ENCODE measurements around the gene BOC.

DNA sequence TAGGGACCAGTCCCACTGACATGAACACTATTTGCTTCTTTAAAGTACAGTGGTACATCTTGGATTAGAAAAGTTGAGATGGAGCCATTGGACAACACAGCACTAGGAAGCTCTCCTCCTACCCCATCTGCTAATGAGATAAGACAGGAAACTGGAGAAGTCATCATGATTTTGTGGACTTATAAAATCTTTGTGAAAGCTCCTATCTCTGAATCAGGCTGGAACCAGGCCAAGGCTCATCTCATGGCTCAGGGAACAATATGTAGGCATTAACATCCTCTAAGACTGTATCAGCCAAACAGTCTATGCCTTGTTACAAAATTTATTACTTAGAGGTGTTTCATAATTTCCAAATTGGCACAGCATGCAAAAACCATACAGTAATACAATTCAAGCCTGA lies 84.1 kb downstream of the BOC start:
- TF ChIP-seq JUNB (IDR thresholded peaks at IDR 0.05; ENCODE audit: unreplicated experiment) = no peak
- TF ChIP-seq POLR2AphosphoS5 (IDR thresholded peaks at IDR 0.05; ENCODE audit: low read depth) = no peak
- TF ChIP-seq CREB1 (CRISPR knock-in tag; IDR thresholded peaks at IDR 0.05; ENCODE audit: low read depth) = no peak
- TF ChIP-seq, protein P1, sequence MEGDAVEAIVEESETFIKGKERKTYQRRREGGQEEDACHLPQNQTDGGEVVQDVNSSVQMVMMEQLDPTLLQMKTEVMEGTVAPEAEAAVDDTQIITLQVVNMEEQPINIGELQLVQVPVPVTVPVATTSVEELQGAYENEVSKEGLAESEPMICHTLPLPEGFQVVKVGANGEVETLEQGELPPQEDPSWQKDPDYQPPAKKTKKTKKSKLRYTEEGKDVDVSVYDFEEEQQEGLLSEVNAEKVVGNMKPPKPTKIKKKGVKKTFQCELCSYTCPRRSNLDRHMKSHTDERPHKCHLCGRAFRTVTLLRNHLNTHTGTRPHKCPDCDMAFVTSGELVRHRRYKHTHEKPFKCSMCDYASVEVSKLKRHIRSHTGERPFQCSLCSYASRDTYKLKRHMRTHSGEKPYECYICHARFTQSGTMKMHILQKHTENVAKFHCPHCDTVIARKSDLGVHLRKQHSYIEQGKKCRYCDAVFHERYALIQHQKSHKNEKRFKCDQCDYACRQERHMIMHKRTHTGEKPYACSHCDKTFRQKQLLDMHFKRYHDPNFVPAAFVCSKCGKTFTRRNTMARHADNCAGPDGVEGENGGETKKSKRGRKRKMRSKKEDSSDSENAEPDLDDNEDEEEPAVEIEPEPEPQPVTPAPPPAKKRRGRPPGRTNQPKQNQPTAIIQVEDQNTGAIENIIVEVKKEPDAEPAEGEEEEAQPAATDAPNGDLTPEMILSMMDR (conservative IDR thresholded peaks at IDR 0.05; ENCODE audit: low read depth in 2 of 2) = no peak
- TF ChIP-seq, protein P2, sequence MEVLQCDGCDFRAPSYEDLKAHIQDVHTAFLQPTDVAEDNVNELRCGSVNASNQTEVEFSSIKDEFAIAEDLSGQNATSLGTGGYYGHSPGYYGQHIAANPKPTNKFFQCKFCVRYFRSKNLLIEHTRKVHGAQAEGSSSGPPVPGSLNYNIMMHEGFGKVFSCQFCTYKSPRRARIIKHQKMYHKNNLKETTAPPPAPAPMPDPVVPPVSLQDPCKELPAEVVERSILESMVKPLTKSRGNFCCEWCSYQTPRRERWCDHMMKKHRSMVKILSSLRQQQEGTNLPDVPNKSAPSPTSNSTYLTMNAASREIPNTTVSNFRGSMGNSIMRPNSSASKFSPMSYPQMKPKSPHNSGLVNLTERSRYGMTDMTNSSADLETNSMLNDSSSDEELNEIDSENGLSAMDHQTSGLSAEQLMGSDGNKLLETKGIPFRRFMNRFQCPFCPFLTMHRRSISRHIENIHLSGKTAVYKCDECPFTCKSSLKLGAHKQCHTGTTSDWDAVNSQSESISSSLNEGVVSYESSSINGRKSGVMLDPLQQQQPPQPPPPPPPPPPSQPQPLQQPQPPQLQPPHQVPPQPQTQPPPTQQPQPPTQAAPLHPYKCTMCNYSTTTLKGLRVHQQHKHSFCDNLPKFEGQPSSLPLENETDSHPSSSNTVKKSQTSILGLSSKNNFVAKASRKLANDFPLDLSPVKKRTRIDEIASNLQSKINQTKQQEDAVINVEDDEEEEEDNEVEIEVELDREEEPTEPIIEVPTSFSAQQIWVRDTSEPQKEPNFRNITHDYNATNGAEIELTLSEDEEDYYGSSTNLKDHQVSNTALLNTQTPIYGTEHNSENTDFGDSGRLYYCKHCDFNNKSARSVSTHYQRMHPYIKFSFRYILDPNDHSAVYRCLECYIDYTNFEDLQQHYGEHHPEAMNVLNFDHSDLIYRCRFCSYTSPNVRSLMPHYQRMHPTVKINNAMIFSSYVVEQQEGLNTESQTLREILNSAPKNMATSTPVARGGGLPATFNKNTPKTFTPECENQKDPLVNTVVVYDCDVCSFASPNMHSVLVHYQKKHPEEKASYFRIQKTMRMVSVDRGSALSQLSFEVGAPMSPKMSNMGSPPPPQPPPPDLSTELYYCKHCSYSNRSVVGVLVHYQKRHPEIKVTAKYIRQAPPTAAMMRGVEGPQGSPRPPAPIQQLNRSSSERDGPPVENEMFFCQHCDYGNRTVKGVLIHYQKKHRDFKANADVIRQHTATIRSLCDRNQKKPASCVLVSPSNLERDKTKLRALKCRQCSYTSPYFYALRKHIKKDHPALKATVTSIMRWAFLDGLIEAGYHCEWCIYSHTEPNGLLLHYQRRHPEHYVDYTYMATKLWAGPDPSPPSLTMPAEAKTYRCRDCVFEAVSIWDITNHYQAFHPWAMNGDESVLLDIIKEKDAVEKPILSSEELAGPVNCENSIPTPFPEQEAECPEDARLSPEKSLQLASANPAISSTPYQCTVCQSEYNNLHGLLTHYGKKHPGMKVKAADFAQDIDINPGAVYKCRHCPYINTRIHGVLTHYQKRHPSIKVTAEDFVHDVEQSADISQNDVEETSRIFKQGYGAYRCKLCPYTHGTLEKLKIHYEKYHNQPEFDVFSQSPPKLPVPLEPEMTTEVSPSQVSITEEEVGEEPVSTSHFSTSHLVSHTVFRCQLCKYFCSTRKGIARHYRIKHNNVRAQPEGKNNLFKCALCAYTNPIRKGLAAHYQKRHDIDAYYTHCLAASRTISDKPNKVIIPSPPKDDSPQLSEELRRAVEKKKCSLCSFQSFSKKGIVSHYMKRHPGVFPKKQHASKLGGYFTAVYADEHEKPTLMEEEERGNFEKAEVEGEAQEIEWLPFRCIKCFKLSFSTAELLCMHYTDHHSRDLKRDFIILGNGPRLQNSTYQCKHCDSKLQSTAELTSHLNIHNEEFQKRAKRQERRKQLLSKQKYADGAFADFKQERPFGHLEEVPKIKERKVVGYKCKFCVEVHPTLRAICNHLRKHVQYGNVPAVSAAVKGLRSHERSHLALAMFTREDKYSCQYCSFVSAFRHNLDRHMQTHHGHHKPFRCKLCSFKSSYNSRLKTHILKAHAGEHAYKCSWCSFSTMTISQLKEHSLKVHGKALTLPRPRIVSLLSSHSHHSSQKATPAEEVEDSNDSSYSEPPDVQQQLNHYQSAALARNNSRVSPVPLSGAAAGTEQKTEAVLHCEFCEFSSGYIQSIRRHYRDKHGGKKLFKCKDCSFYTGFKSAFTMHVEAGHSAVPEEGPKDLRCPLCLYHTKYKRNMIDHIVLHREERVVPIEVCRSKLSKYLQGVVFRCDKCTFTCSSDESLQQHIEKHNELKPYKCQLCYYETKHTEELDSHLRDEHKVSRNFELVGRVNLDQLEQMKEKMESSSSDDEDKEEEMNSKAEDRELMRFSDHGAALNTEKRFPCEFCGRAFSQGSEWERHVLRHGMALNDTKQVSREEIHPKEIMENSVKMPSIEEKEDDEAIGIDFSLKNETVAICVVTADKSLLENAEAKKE (CRISPR knock-in tag; IDR thresholded peaks at IDR 0.05) = no peak
- no peak for TF ChIP-seq EZH2phosphoT487 (IDR thresholded peaks at IDR 0.05; ENCODE audit: unreplicated experiment)
- TF ChIP-seq, protein P3, sequence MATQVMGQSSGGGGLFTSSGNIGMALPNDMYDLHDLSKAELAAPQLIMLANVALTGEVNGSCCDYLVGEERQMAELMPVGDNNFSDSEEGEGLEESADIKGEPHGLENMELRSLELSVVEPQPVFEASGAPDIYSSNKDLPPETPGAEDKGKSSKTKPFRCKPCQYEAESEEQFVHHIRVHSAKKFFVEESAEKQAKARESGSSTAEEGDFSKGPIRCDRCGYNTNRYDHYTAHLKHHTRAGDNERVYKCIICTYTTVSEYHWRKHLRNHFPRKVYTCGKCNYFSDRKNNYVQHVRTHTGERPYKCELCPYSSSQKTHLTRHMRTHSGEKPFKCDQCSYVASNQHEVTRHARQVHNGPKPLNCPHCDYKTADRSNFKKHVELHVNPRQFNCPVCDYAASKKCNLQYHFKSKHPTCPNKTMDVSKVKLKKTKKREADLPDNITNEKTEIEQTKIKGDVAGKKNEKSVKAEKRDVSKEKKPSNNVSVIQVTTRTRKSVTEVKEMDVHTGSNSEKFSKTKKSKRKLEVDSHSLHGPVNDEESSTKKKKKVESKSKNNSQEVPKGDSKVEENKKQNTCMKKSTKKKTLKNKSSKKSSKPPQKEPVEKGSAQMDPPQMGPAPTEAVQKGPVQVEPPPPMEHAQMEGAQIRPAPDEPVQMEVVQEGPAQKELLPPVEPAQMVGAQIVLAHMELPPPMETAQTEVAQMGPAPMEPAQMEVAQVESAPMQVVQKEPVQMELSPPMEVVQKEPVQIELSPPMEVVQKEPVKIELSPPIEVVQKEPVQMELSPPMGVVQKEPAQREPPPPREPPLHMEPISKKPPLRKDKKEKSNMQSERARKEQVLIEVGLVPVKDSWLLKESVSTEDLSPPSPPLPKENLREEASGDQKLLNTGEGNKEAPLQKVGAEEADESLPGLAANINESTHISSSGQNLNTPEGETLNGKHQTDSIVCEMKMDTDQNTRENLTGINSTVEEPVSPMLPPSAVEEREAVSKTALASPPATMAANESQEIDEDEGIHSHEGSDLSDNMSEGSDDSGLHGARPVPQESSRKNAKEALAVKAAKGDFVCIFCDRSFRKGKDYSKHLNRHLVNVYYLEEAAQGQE (IDR thresholded peaks at IDR 0.05; ENCODE audit: unreplicated experiment) = no peak
- TF ChIP-seq, protein P4, sequence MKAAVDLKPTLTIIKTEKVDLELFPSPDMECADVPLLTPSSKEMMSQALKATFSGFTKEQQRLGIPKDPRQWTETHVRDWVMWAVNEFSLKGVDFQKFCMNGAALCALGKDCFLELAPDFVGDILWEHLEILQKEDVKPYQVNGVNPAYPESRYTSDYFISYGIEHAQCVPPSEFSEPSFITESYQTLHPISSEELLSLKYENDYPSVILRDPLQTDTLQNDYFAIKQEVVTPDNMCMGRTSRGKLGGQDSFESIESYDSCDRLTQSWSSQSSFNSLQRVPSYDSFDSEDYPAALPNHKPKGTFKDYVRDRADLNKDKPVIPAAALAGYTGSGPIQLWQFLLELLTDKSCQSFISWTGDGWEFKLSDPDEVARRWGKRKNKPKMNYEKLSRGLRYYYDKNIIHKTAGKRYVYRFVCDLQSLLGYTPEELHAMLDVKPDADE (IDR thresholded peaks at IDR 0.05) = no peak
- TF ChIP-seq EZH2 (IDR thresholded peaks at IDR 0.05; ENCODE audit: low read depth, unreplicated experiment) = no peak
- no peak for TF ChIP-seq ZNF331 (CRISPR knock-in tag; IDR thresholded peaks at IDR 0.05; ENCODE audit: low read depth)
- no peak for TF ChIP-seq NANOG (IDR thresholded peaks at IDR 0.05; ENCODE audit: borderline replicate concordance)
